DMS 273 (cell line): Measurements from ENCODE around the gene MYRF.

ENCODE experiments used
- DNase-seq: peaks from one replicate; lab custom pipeline; 2025; ENCODE audit not compliant: unreplicated experiment; lab: John Stamatoyannopoulos, UW

Gene MYRF

GRCh38 chr11:61775606-61776554 is 23.4 kb downstream of the MYRF start:
- no peak for DNase-seq

GRCh38 chr11:61776561-61777075 is 24.2 kb downstream of the MYRF start:
- DNase-seq: peak; percentile 69

GRCh38 chr11:61777234-61778090 is 25.0 kb downstream of the MYRF start:
- no peak for DNase-seq

- no peak for DNase-seq
Observed at GRCh38 chr11:61778357-61778886, 26.0 kb downstream of the MYRF start.

- DNase-seq: no peak
Observed at GRCh38 chr11:61778920-61779650, 26.6 kb downstream of the MYRF start.

- no peak for DNase-seq
Observed at GRCh38 chr11:61779666-61780525, 27.5 kb downstream of the MYRF start.

- DNase-seq: no peak
Observed at GRCh38 chr11:61780581-61781162, 28.2 kb downstream of the MYRF start.

GRCh38 chr11:61781585-61781984 is 29.1 kb downstream of the MYRF start:
- no peak for DNase-seq

- DNase-seq: no peak
Observed at GRCh38 chr11:61782299-61782698, 29.9 kb downstream of the MYRF start.

- no peak for DNase-seq
Observed at GRCh38 chr11:61782841-61783240, 30.4 kb downstream of the MYRF start.

GRCh38 chr11:61783717-61784505 is 31.5 kb downstream of the MYRF start:
- DNase-seq: no peak

- no peak for DNase-seq
Observed at GRCh38 chr11:61784506-61784805, 32.0 kb downstream of the MYRF start.

GRCh38 chr11:61785837-61786402 is 33.5 kb downstream of the MYRF start:
- DNase-seq: no peak

GRCh38 chr11:61787928-61788491 is 35.6 kb downstream of the MYRF start:
- DNase-seq: peak; percentile 60

- peak; percentile 83 for DNase-seq
Observed at GRCh38 chr11:61791737-61792309, 39.4 kb downstream of the MYRF start.

GRCh38 chr11:61792310-61793082 is 40.1 kb downstream of the MYRF start, which contains the start of the genes FEN1 and TMEM258:
TSS of gene FEN1 (plus strand) at chr11:61792911. CDS start at chr11:61795362, 2,451 bp downstream.
TSS of gene TMEM258 (minus strand) at chr11:61792599. CDS start at chr11:61792558, 41 bp downstream.
- DNase-seq: peak; percentile 93
